CD4-positive, CD25-positive, alpha-beta regulatory T cell (primary cell): ENCODE results near the gene PTPRG. TPM values are rescaled to one million over a fixed set of nuclear protein-coding genes. Genes with fewer than 3 reads are reported as not detected.

Experiments used
- ATAC-seq, 2 donors: fragments of 150-1000 bp; cut with Tn5 transposase; one replicate each; pipeline ENCODE4 v1.10.0; 2021; ENCODE audit warnings: low read depth in 2 of 2, moderate number of reproducible peaks in 2 of 2, moderate library complexity in 1 of 2
- DNase-seq, 3 donors: peaks; one replicate each; pipeline versions ENCODE4 v3.0.0 to v3.0.0-alpha.2; 2012 to 2022; ENCODE audit warnings: mixed read lengths in 1 of 3
- H3K27ac ChIP-seq: one replicate; pipeline ENCODE4 v1.7.0; 2013; ENCODE audit warnings: mild to moderate bottlenecking, low read length; ENCODE audit not compliant: insufficient read depth, poor library complexity, severe bottlenecking
- H3K27me3 ChIP-seq: one replicate; pipeline ENCODE4 v1.7.0; 2013; ENCODE audit warnings: low read length; ENCODE audit not compliant: control insufficient read depth, insufficient read depth
- H3K36me3 ChIP-seq: one replicate; pipeline ENCODE4 v1.7.0; 2013; ENCODE audit warnings: mild to moderate bottlenecking, low read length, moderate library complexity; ENCODE audit not compliant: control insufficient read depth, insufficient read depth
- H3K4me1 ChIP-seq: 2 replicates; pipeline ENCODE4 v1.7.0; 2013; ENCODE audit warnings: mild to moderate bottlenecking, low read length; ENCODE audit not compliant: insufficient read depth, control insufficient read depth, poor library complexity, severe bottlenecking
- H3K4me3 ChIP-seq: one replicate; pipeline ENCODE4 v1.7.0; 2013; ENCODE audit warnings: low read depth, mild to moderate bottlenecking, low read length, moderate library complexity
- H3K9me3 ChIP-seq, 2 experiments: 1 replicate in 1 of 2; 2 replicates in 1 of 2; pipeline ENCODE4 v1.7.0; 2013; ENCODE audit warnings: low read length in 2 of 2, mild to moderate bottlenecking in 1 of 2, moderate library complexity in 1 of 2; ENCODE audit not compliant: control insufficient read depth in 2 of 2
- H3K27ac Mint-ChIP-seq, 3 donors: one replicate each; pipeline ENCODE4 v1.8.0; 2020 to 2022; ENCODE audit warnings: mild to moderate bottlenecking in 3 of 3, mixed read lengths in 3 of 3, moderate library complexity in 2 of 3
- H3K27me3 Mint-ChIP-seq: one replicate; pipeline ENCODE4 v1.8.0; 2022; ENCODE audit warnings: mild to moderate bottlenecking, mixed read lengths
- H3K36me3 Mint-ChIP-seq: one replicate; pipeline ENCODE4 v1.8.0; 2020; ENCODE audit warnings: mixed read lengths
- H3K4me1 Mint-ChIP-seq, 4 donors: one replicate each; pipeline ENCODE4 v1.8.0; 2020 to 2022; ENCODE audit warnings: mixed read lengths in 4 of 4, mild to moderate bottlenecking in 1 of 4
- H3K4me3 Mint-ChIP-seq, 4 donors: one replicate each; pipeline ENCODE4 v1.8.0; 2020 to 2022; ENCODE audit warnings: mild to moderate bottlenecking in 4 of 4, mixed read lengths in 4 of 4, moderate library complexity in 3 of 4
- H3K9me3 Mint-ChIP-seq, 7 donors: one replicate each; pipeline ENCODE4 v1.8.0; 2020 to 2022; ENCODE audit warnings: mixed read lengths in 7 of 7, mild to moderate bottlenecking in 3 of 7, moderate library complexity in 2 of 7
- polyA plus RNA-seq, 4 donors: library from polyadenylated mRNA; unstranded; fragments of 300-500 nt; fragmentation: Illumina TruSeq; gene quantifications; one replicate each; pipeline ENCODE4 v1.2.3, GENCODE V29; 2021
- total RNA-seq: library from RNA; stranded (reverse); gene quantifications from one replicate; pipeline ENCODE4 v1.2.3, GENCODE V29; 2022

The PTPRG gene
- total and polyA plus RNA-seq, 5 donors from 2014 or later, result not detected

- H3K27ac ChIP-seq, result no peak overlapping the region
- H3K36me3 ChIP-seq, result no peaks in the 10 kb centered on the region
- H3K4me1 ChIP-seq, result no peaks in the 10 kb centered on the region
- ATAC-seq (no peak), DNase-seq (no peak)
- H3K9me3 ChIP-seq, result no peaks in the 10 kb centered on the region
- Mint-ChIP-seq H3K27ac (no peak overlapping the region), H3K4me3 (no peak overlapping the region), H3K36me3 (no peaks in the 10 kb centered on the region), H3K4me1 (no peaks in the 10 kb centered on the region), H3K27me3 (no peaks in the 10 kb centered on the region), H3K9me3 (peaks cover 0 to 6% (median 0%) of the 10 kb centered on the region in 7 donors)
- no peaks in the 10 kb centered on the region for H3K27me3 ChIP-seq
- no peak overlapping the region for H3K4me3 ChIP-seq
These were observed 593.2 kb downstream of the PTPRG start for GRCh38 chr3:62154457-62155148.

GRCh38 chr3:62159056-62159708 lies 597.8 kb downstream of the PTPRG start:
- Histone ChIP-seq H3K9me3 (no peaks in the 10 kb centered on the region), H3K36me3 (no peaks in the 10 kb centered on the region), H3K4me1 (no peaks in the 10 kb centered on the region), H3K4me3 (no peak overlapping the region), H3K27me3 (no peaks in the 10 kb centered on the region), H3K27ac (no peak overlapping the region)
- DNase-seq, result no peak
- Mint-ChIP-seq H3K9me3 (peaks cover 0 to 6% (median 2%) of the 10 kb centered on the region in 7 donors), H3K4me1 (no peaks in the 10 kb centered on the region), H3K27me3 (no peaks in the 10 kb centered on the region), H3K27ac (no peak overlapping the region), H3K36me3 (no peaks in the 10 kb centered on the region), H3K4me3 (no peak overlapping the region)
- no peak for ATAC-seq

- no peak for ATAC-seq
- Histone ChIP-seq H3K4me1 (no peaks in the 10 kb centered on the region), H3K9me3 (no peaks in the 10 kb centered on the region), H3K27me3 (no peaks in the 10 kb centered on the region), H3K36me3 (no peaks in the 10 kb centered on the region), H3K27ac (no peak overlapping the region), H3K4me3 (no peak overlapping the region)
- DNase-seq, result no peak
- Mint-ChIP-seq H3K27me3 (no peaks in the 10 kb centered on the region), H3K4me1 (no peaks in the 10 kb centered on the region), H3K4me3 (no peak overlapping the region), H3K27ac (no peak overlapping the region), H3K36me3 (no peaks in the 10 kb centered on the region), H3K9me3 (peaks cover 0 to 6% (median 2%) of the 10 kb centered on the region in 7 donors)
These were observed 598.3 kb downstream of the PTPRG start for GRCh38 chr3:62159709-62160092.

- H3K27me3 ChIP-seq, result no peaks in the 10 kb centered on the region
These were observed 600.0 kb downstream of the PTPRG start for GRCh38 chr3:62161371-62161770.

GRCh38 chr3:62164196-62164595 lies 602.8 kb downstream of the PTPRG start:
- Mint-ChIP-seq H3K9me3 (peaks cover 0 to 2% (median 0%) of the 10 kb centered on the region in 7 donors), H3K27ac (no peak overlapping the region), H3K36me3 (no peaks in the 10 kb centered on the region)

More at GRCh38 chr3:62161371-62161770, 600.0 kb downstream of the PTPRG start:
- H3K4me1 Mint-ChIP-seq, result no peaks in the 10 kb centered on the region
- H3K9me3 ChIP-seq, result no peaks in the 10 kb centered on the region
- no peak overlapping the region for H3K27ac ChIP-seq
- H3K4me3 ChIP-seq, result no peak overlapping the region
- peaks cover 0 to 6% (median 2%) of the 10 kb centered on the region in 7 donors for H3K9me3 Mint-ChIP-seq
- no peak for ATAC-seq
- H3K36me3 Mint-ChIP-seq, result no peaks in the 10 kb centered on the region
- no peak for DNase-seq
- no peaks in the 10 kb centered on the region for H3K4me1 ChIP-seq
- no peaks in the 10 kb centered on the region for H3K27me3 Mint-ChIP-seq
- no peak overlapping the region for H3K4me3 Mint-ChIP-seq
- H3K27ac Mint-ChIP-seq, result no peak overlapping the region
- H3K36me3 ChIP-seq, result no peaks in the 10 kb centered on the region

GRCh38 chr3:62164746-62165145 lies 603.4 kb downstream of the PTPRG start:
- peaks cover 0 to 3% (median 0%) of the 10 kb centered on the region in 7 donors for H3K9me3 Mint-ChIP-seq
- Histone ChIP-seq H3K27me3 (no peaks in the 10 kb centered on the region), H3K9me3 (no peaks in the 10 kb centered on the region), H3K4me3 (no peak overlapping the region), H3K36me3 (no peaks in the 10 kb centered on the region), H3K27ac (no peak overlapping the region), H3K4me1 (no peaks in the 10 kb centered on the region)
- no peak overlapping the region for H3K27ac Mint-ChIP-seq
- no peaks in the 10 kb centered on the region for H3K36me3 Mint-ChIP-seq
- DNase-seq (no peak), ATAC-seq (no peak)
- no peak overlapping the region for H3K4me3 Mint-ChIP-seq
- H3K27me3 Mint-ChIP-seq, result no peaks in the 10 kb centered on the region
- no peaks in the 10 kb centered on the region for H3K4me1 Mint-ChIP-seq

More at GRCh38 chr3:62164196-62164595, 602.8 kb downstream of the PTPRG start:
- ATAC-seq (no peak), DNase-seq (no peak)
- Histone ChIP-seq H3K27ac (no peak overlapping the region), H3K4me1 (no peaks in the 10 kb centered on the region), H3K27me3 (no peaks in the 10 kb centered on the region), H3K36me3 (no peaks in the 10 kb centered on the region), H3K9me3 (no peaks in the 10 kb centered on the region), H3K4me3 (no peak overlapping the region)
- H3K27me3 Mint-ChIP-seq, result no peaks in the 10 kb centered on the region
- H3K4me3 Mint-ChIP-seq, result no peak overlapping the region
- no peaks in the 10 kb centered on the region for H3K4me1 Mint-ChIP-seq

- H3K4me3 ChIP-seq, result no peak overlapping the region
- H3K9me3 ChIP-seq, result peaks cover 0 to 2% of the 10 kb centered on the region in 2 experiments
- ATAC-seq, result no peak
- no peaks in the 10 kb centered on the region for H3K36me3 ChIP-seq
- Mint-ChIP-seq H3K9me3 (peaks cover 0 to 6% (median 4%) of the 10 kb centered on the region in 7 donors), H3K27me3 (no peaks in the 10 kb centered on the region), H3K4me1 (no peaks in the 10 kb centered on the region), H3K36me3 (no peaks in the 10 kb centered on the region), H3K4me3 (no peak overlapping the region), H3K27ac (no peak overlapping the region)
- H3K27me3 ChIP-seq, result no peaks in the 10 kb centered on the region
- no peak overlapping the region for H3K27ac ChIP-seq
- H3K4me1 ChIP-seq, result no peaks in the 10 kb centered on the region
- no peak for DNase-seq
These were observed 606.3 kb downstream of the PTPRG start for GRCh38 chr3:62167566-62168262.
